Erythroblast (primary cell): ENCODE data around the gene RAD51B.

ENCODE experiments used
- GATA1 ChIP-seq: IDR thresholded peaks from 2 replicates; pipeline ENCODE4 v1.6.1; 2011; ENCODE audit warnings: low read depth, mild to moderate bottlenecking, control low read depth, low read length, moderate library complexity
- POLR2A ChIP-seq: IDR thresholded peaks from 2 replicates; pipeline ENCODE4 v1.6.1; 2011; ENCODE audit warnings: mild to moderate bottlenecking, low read length

GRCh38 chr14:68047906-68048305 lies 228.3 kb downstream of the RAD51B start:
- TF ChIP-seq POLR2A (no peak), GATA1 (no peak)
